H1 (cell line): ENCODE measurements around the gene STPG1. TPM values are rescaled to one million over a fixed set of nuclear protein-coding genes. Genes with fewer than 3 reads are reported as not detected.
A peak's percentile ranks its signal among the peaks of the same experiment; 100 is the strongest.

Experiments used
- CTCF ChIA-PET: fragments of 300-600 bp; sonication (Branson Sonifier 250); formaldehyde crosslinking; loops from one replicate; lab custom pipeline; 2021; ENCODE audit not compliant: partially characterized antibody; lab: Charles Lee
- POLR2A ChIA-PET: fragments of 300-600 bp; sonication (Branson Sonifier 250); formaldehyde crosslinking; loops from one replicate; lab custom pipeline; 2021; ENCODE audit warnings: inconsistent platforms; ENCODE audit not compliant: partially characterized antibody; lab: Charles Lee
- DNase-seq, 2 experiments: peaks; one replicate each; pipeline versions ENCODE4 v3.0.0 to v3.0.0-alpha.2; 2010 to 2022; ENCODE audit warnings: low spot score in 2 of 2, low read depth in 1 of 2, mixed read lengths in 1 of 2
- FAIRE-seq: peaks from 2 replicates; lab custom pipeline; 2011; peaks lifted over from hg19 to GRCh38; lab: Jason Lieb, UNC
- H2AFZ ChIP-seq: 2 replicates; pipeline ENCODE4 v1.8.1; 2012; ENCODE audit warnings: low read length, inconsistent platforms
- H2AK5ac ChIP-seq: 2 replicates; pipeline ENCODE4 v1.6.1; 2013; ENCODE audit warnings: low read depth, low read length
- H2BK120ac ChIP-seq: replicated peaks from 2 replicates; pipeline ENCODE3; 2013; ENCODE audit warnings: low read depth, low read length, inconsistent platforms
- H2BK12ac ChIP-seq: 2 replicates; pipeline ENCODE4 v1.6.1; 2013; ENCODE audit warnings: low read depth, low read length
- H2BK15ac ChIP-seq: 2 replicates; pipeline ENCODE4 v1.6.1; 2013; ENCODE audit warnings: low read length
- H2BK20ac ChIP-seq: 2 replicates; pipeline ENCODE4 v1.6.1; 2013; ENCODE audit warnings: low read length
- H2BK5ac ChIP-seq: 2 replicates; pipeline ENCODE4 v1.6.1; 2013; ENCODE audit warnings: low read depth, low read length
- H3K14ac ChIP-seq: 2 replicates; pipeline ENCODE4 v1.6.1; 2013; ENCODE audit warnings: inconsistent platforms; ENCODE audit not compliant: insufficient read length
- H3K18ac ChIP-seq: 2 replicates; pipeline ENCODE4 v1.6.1; 2013; ENCODE audit warnings: low read length; ENCODE audit errors: extremely low read depth
- H3K23ac ChIP-seq: 2 replicates; pipeline ENCODE4 v1.6.1; 2013; ENCODE audit warnings: inconsistent platforms; ENCODE audit not compliant: insufficient read length
- H3K23me2 ChIP-seq: 2 replicates; pipeline ENCODE4 v1.6.1; 2013; ENCODE audit warnings: low read depth, low read length
- H3K27ac ChIP-seq: 2 replicates; pipeline ENCODE4 v1.6.1; 2011; ENCODE audit warnings: low read depth, low read length, inconsistent platforms
- H3K27me3 ChIP-seq, 4 experiments: replicated peaks in 1 of 4; 1 replicate in 1 of 4; 2 replicates in 3 of 4; pipeline versions ENCODE4 v1.6.1 to v1.8.1; 2011 to 2013; ENCODE audit warnings: low read length in 3 of 4, mild to moderate bottlenecking in 3 of 4, inconsistent platforms in 2 of 4, mixed read lengths in 2 of 4, moderate library complexity in 1 of 4; ENCODE audit not compliant: control insufficient read depth in 3 of 4, insufficient read depth in 3 of 4; ENCODE audit errors: extremely low read depth in 1 of 4
- H3K36me3 ChIP-seq, 4 experiments: 2 replicates each; pipeline versions ENCODE4 v1.6.1 to v1.8.1; 2011 to 2013; ENCODE audit warnings: mild to moderate bottlenecking in 4 of 4, low read length in 3 of 4, moderate library complexity in 2 of 4, control low read depth in 1 of 4, inconsistent platforms in 1 of 4; ENCODE audit not compliant: insufficient read depth in 4 of 4, control insufficient read depth in 2 of 4
- H3K4ac ChIP-seq: replicated peaks from 2 replicates; pipeline ENCODE3; 2013; ENCODE audit warnings: low read length, low read depth, mixed read lengths, inconsistent platforms; ENCODE audit not compliant: insufficient read length
- H3K4me1 ChIP-seq, 4 experiments: replicated peaks in 1 of 4; 1 replicate in 1 of 4; 2 replicates in 3 of 4; pipeline versions ENCODE4 v1.6.1 to v1.8.1; 2011 to 2013; ENCODE audit warnings: low read length in 3 of 4, inconsistent platforms in 2 of 4, mixed read lengths in 1 of 4; ENCODE audit not compliant: insufficient read depth in 4 of 4, control insufficient read depth in 3 of 4
- H3K4me2 ChIP-seq, 2 experiments: 2 replicates each; pipeline versions ENCODE4 v1.6.1 to v1.8.1; 2011 to 2013; ENCODE audit warnings: low read depth in 2 of 2, low read length in 2 of 2, control low read depth in 1 of 2, inconsistent platforms in 1 of 2, mild to moderate bottlenecking in 1 of 2; ENCODE audit not compliant: insufficient read depth in 1 of 2
- H3K4me3 ChIP-seq, 4 experiments: fragments of 200-600, 300-600 bp in 1 of 4; sonication (generic), shearing (Covaris generic), sonication (Bioruptor Twin) in 1 of 4; 2 replicates each; pipeline versions ENCODE4 v1.5.1 to v1.8.1; 2011 to 2016; ENCODE audit warnings: low read length in 4 of 4, low read depth in 3 of 4, control low read depth in 2 of 4, inconsistent platforms in 2 of 4, mild to moderate bottlenecking in 2 of 4, mixed read lengths in 1 of 4, moderate library complexity in 1 of 4; ENCODE audit not compliant: insufficient read depth in 2 of 4; ENCODE audit errors: extremely low read depth in 1 of 4
- H3K56ac ChIP-seq: replicated peaks from 2 replicates; pipeline ENCODE3; 2013; ENCODE audit warnings: low read depth, mild to moderate bottlenecking, mixed read lengths, low read length, inconsistent platforms; ENCODE audit not compliant: insufficient read length
- H3K79me1 ChIP-seq: 2 replicates; pipeline ENCODE4 v1.6.1; 2013; ENCODE audit warnings: low read depth, low read length, control low read depth
- H3K79me2 ChIP-seq, 2 experiments: 2 replicates each; pipeline versions ENCODE4 v1.6.1 to v1.8.1; 2012 to 2013; ENCODE audit warnings: low read length in 2 of 2, mild to moderate bottlenecking in 2 of 2, inconsistent platforms in 1 of 2; ENCODE audit not compliant: insufficient read depth in 2 of 2, control insufficient read depth in 1 of 2
- H3K9ac ChIP-seq, 4 experiments: replicated peaks in 1 of 4; 1 replicate in 1 of 4; 2 replicates in 3 of 4; pipeline versions ENCODE4 v1.6.1 to v1.8.1; 2011 to 2013; ENCODE audit warnings: low read depth in 3 of 4, low read length in 3 of 4, control low read depth in 2 of 4, mild to moderate bottlenecking in 2 of 4, moderate library complexity in 2 of 4, inconsistent platforms in 1 of 4; ENCODE audit errors: extremely low read depth in 1 of 4
- H3K9me3 ChIP-seq, 2 experiments: 2 replicates each; pipeline versions ENCODE4 v1.6.1 to v1.8.1; 2012 to 2013; ENCODE audit warnings: mild to moderate bottlenecking in 2 of 2, moderate library complexity in 2 of 2, control low read depth in 1 of 2, inconsistent platforms in 1 of 2, low read depth in 1 of 2, low read length in 1 of 2, mixed read lengths in 1 of 2; ENCODE audit not compliant: insufficient read depth in 2 of 2
- H4K20me1 ChIP-seq, 2 experiments: replicated peaks in 1 of 2; 2 replicates each; pipeline versions ENCODE3 to v1.8.1; 2011 to 2013; ENCODE audit warnings: inconsistent platforms in 2 of 2, low read length in 2 of 2, mild to moderate bottlenecking in 1 of 2; ENCODE audit not compliant: insufficient read depth in 2 of 2, control insufficient read depth in 1 of 2
- H4K5ac ChIP-seq: 2 replicates; pipeline ENCODE4 v1.6.1; 2013; ENCODE audit warnings: low read length, low read depth, mixed read lengths, inconsistent platforms; ENCODE audit not compliant: insufficient read length
- H4K8ac ChIP-seq: 2 replicates; pipeline ENCODE4 v1.8.0; 2013; ENCODE audit warnings: mild to moderate bottlenecking, moderate library complexity, low read length, inconsistent platforms; ENCODE audit not compliant: insufficient read depth; ENCODE audit errors: extremely low read depth
- H4K91ac ChIP-seq: replicated peaks from 2 replicates; pipeline ENCODE3; 2013; ENCODE audit warnings: low read length, mixed read lengths, inconsistent platforms; ENCODE audit not compliant: insufficient read length
- CBX8 ChIP-seq: fragments of 300-800, 300-1000 bp; sonication (generic); IDR thresholded peaks from 2 replicates; pipeline ENCODE4 v1.7.1; 2016; ENCODE audit warnings: low read depth, low read length, borderline replicate concordance
- GTF2F1 ChIP-seq: IDR thresholded peaks from 2 replicates; pipeline ENCODE4 v1.6.1; 2012; ENCODE audit warnings: low read depth, low read length, improper control_type of control experiment, borderline replicate concordance
- HDAC6 ChIP-seq: IDR thresholded peaks from one replicate; pipeline ENCODE4 v1.7.1; 2012; ENCODE audit warnings: low read depth, mild to moderate bottlenecking, inconsistent platforms, low read length, moderate library complexity
- RAD21 ChIP-seq, 2 experiments: IDR thresholded peaks in 1 of 2; conservative IDR thresholded peaks in 1 of 2; 2 replicates each; pipeline ENCODE4 v1.6.1; 2011; ENCODE audit warnings: low read depth in 2 of 2, low read length in 2 of 2, improper control_type of control experiment in 1 of 2, inconsistent platforms in 1 of 2, mild to moderate bottlenecking in 1 of 2, moderate library complexity in 1 of 2
- TAF1 ChIP-seq: IDR thresholded peaks from 2 replicates; pipeline ENCODE4 v1.6.1; 2011; ENCODE audit warnings: mild to moderate bottlenecking, low read depth, low read length
- TAF7 ChIP-seq: optimal IDR thresholded peaks from 2 replicates; pipeline ENCODE3; 2011; ENCODE audit warnings: low read depth, mild to moderate bottlenecking, inconsistent platforms, low read length, moderate library complexity, borderline replicate concordance
- WGBS, 2 experiments: shearing (Covaris generic) in 1 of 2; methylation state at CpG; one replicate each; pipeline versions ENCODE4 v1.1.6 to v1.1.7; 2013 to 2015; ENCODE audit warnings: low lambda C conversion rate in 2 of 2, mixed read lengths in 2 of 2, inconsistent platforms in 1 of 2, low coverage in 1 of 2, missing lambda C conversion rate in 1 of 2; ENCODE audit not compliant: insufficient replicate concordance in 2 of 2, insufficient coverage in 1 of 2, insufficient read length in 1 of 2; ENCODE audit errors: extremely low coverage in 1 of 2, missing lambda C conversion rate in 1 of 2; 5-methylcytosine and 5-hydroxymethylcytosine counted together
- polyA plus RNA-seq, 7 experiments: library from polyadenylated mRNA; depleted of rRNA in 3 of 7; stranded (reverse) in 5 of 7; unstranded in 2 of 7; fragments of >200 nt in 5 of 7; fragments of 200-250 nt in 2 of 7; gene quantifications; 1 replicate in 5 of 7; 2 replicates in 1 of 7; 4 replicates in 1 of 7; pipeline versions ENCODE4 v1.2.1 to v1.2.3, GENCODE V29; 2011 to 2013; ENCODE audit warnings: missing spikeins in 2 of 7, mixed read lengths in 2 of 7
- total RNA-seq: library from RNA; stranded (reverse); fragmentation: NEBNext Ultra II Directional; extraction: Animal tissue kit (Norgen Biotek cat#: 25700); gene quantifications from 2 replicates; pipeline ENCODE4 v1.2.1, GENCODE V29; 2021
- TF ChIP-seq, protein P1 (sequence below), 3 experiments: IDR thresholded peaks; 1 replicate in 2 of 3; 2 replicates in 1 of 3; pipeline versions ENCODE4 v1.5.1 to v1.6.1; 2011; ENCODE audit warnings: low read length in 3 of 3, mild to moderate bottlenecking in 3 of 3, inconsistent platforms in 2 of 3, low read depth in 1 of 3, moderate library complexity in 1 of 3; ENCODE audit not compliant: insufficient read depth in 1 of 3; ENCODE audit errors: control extremely low read depth in 1 of 3

The STPG1 gene
- total and polyA plus RNA-seq, 2 of the 8 experiments (the other 6 are each of a cell fraction or from before 2014, with no cell fraction given), result 10.3 to 11.2 TPM

DNA sequence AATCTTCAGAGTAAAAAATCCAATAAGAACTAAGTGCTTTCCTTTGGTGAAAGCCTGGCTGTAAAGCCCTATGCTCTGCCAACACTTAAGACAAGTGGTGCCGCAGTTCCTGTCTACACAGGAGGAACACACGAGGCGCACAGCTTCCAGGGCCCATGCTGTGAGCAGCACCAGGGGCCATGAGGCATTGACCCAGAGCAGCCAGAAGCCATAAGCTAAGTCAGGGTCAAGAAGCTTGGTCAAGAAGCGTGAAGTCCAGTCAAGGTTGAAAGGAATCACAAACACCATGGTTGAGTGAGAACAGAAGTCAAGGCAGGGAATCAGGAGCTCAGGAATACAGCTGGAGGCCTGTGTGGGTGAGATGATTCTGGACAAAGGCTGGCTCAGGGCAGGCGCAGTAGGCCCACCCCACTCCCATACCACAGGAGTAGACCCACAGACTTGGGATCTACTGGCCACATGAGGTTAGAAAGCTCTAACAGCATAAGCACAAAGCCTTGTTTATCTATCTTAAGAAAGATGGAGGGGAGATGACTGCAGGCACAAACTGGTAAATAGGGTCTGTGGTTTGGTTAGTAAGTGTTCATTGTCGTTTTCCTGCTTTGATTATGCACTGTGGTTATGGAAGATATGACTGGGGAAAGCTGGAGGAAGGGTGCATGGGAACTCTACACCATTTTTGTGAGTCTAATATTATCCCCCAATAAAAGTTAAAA, 46.1 kb upstream of the STPG1 start:
- Histone ChIP-seq H3K14ac (no peak overlapping the region), H4K91ac (peak overlapping the region; percentile 56), H3K9ac (no peak overlapping the region), H3K27me3 (no peaks in the 10 kb centered on the region), H2BK12ac (no peak overlapping the region), H3K23ac (no peak overlapping the region), H2BK15ac (0 out of 2 replicates have a peak overlapping the region, but pooled peaks have one; percentile 11), H4K20me1 (no peaks in the 10 kb centered on the region), H3K36me3 (no peaks in the 10 kb centered on the region), H3K18ac (no peak overlapping the region; the same call in 1 of the 2 replicates), H3K4ac (no peak overlapping the region), H3K23me2 (0 out of 2 replicates have a peak, but pooled peaks cover 4% of the 10 kb centered on the region), H3K9me3 (no peaks in the 10 kb centered on the region; a peak in 1 of 4 replicates), H3K4me1 (peaks cover 2 to 8% (median 7%) of the 10 kb centered on the region in 4 experiments; a peak in 4 of 7 replicates), H2AFZ (no peak overlapping the region), H3K4me2 (no peak overlapping the region), H3K79me2 (no peaks in the 10 kb centered on the region), H3K4me3 (no peak overlapping the region), H4K8ac (no peak overlapping the region), H3K79me1 (peaks cover under 1% of the 10 kb centered on the region; the same call in 1 of the 2 replicates), H2BK20ac (no peak overlapping the region), H4K5ac (no peak overlapping the region), H2BK5ac (no peak overlapping the region), H3K27ac (no peak overlapping the region), H2AK5ac (no peak overlapping the region), H2BK120ac (no peak overlapping the region), H3K56ac (no peak overlapping the region)
- no peak for DNase-seq
- ChIA-PET CTCF (interaction anchor here (0.7 to 1.5 kb wide), 12 partner anchors 12 to 127 kb away, joined by 3 to 4 read pairs (median 3); partner anchors contain the start of gene NIPAL3), POLR2A (interaction anchor here (1.4 kb wide), 1 partner anchor 10 kb away, joined by 4 read pairs; no protein-coding TSS in a partner anchor)
- FAIRE-seq, result no peak
- WGBS, 2 experiments, result 75% methylated on average over 6 of the region's 6 CpGs; no CpG with 5 or more reads in 1 of the 2 experiments
- TF ChIP-seq TAF1 (no peak), GTF2F1 (no peak), TAF7 (no peak), RAD21 (IDR thresholded peaks at IDR 0.05 in 1 of 2, conservative IDR thresholded peaks at IDR 0.05 in 1 of 2; ENCODE audit: low read depth in 2 of 2, low read length in 2 of 2) (no peak), HDAC6 (no peak), CBX8 (no peak)
- TF ChIP-seq, protein P1, sequence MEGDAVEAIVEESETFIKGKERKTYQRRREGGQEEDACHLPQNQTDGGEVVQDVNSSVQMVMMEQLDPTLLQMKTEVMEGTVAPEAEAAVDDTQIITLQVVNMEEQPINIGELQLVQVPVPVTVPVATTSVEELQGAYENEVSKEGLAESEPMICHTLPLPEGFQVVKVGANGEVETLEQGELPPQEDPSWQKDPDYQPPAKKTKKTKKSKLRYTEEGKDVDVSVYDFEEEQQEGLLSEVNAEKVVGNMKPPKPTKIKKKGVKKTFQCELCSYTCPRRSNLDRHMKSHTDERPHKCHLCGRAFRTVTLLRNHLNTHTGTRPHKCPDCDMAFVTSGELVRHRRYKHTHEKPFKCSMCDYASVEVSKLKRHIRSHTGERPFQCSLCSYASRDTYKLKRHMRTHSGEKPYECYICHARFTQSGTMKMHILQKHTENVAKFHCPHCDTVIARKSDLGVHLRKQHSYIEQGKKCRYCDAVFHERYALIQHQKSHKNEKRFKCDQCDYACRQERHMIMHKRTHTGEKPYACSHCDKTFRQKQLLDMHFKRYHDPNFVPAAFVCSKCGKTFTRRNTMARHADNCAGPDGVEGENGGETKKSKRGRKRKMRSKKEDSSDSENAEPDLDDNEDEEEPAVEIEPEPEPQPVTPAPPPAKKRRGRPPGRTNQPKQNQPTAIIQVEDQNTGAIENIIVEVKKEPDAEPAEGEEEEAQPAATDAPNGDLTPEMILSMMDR (IDR thresholded peaks at IDR 0.05; ENCODE audit: control extremely low read depth in 1 of 3, insufficient read depth in 1 of 3, low read depth in 1 of 3, low read length in 3 of 3), result no peak
